ENCODE data around the gene ACTR2.

GRCh38 chr2:65309699-65310098 is 82.1 kb downstream of the ACTR2 start:
- TF ChIP-seq POLR2A (IDR thresholded peaks at IDR 0.05) (no peak), CTCF (IDR thresholded peaks at IDR 0.05) (no peak)
